Measurements from ENCODE around the gene REC8. TPM values are rescaled to one million over a fixed set of nuclear protein-coding genes. Genes with fewer than 3 reads are reported as not detected.

REC8 gene
- total and polyA plus RNA-seq, 2 of the 13 experiments (the other 11 are each of a cell fraction or from before 2014, with no cell fraction given) = 3.4 to 14.7 TPM

DNA sequence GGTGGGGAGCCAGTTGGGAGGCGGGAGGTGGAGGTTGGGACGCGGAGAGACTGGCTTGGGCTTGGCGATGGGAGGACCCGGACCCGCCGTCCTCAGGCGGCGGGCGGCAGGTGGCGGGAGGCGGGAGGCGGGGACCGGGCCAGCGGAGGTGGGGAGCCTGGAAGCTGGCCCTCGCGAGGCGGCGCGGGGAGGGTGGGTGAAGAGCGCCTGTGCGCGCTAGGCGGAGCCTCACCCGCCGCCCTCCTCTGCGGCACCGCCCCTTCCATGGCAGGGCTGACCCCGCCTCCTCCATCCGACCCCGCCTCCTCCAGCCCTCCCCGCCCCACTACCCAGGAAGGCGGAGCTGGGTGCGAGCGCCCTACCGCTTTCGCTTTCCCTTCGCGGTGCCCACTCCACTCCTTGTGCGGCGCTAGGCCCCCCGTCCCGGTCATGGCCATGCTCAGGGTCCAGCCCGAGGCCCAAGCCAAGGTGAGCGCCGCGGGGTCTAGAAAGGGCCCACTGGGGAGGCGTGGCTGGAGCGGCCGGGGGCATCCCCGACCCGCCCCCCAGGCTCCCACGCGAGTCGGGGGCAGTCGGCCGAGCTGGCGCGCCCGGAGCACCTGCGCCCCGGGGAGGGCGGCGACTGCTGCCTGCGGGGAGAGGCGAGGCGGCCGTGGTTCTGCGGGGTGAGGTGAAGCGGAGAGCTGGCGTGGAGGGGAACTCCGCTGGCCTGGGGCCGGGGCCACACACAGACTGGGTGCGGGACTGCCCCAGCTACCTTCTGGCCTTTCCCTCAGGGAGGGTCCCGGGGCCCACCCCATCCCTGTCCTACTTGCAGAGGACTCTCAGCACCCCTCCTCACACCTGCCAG is 35.8 kb upstream of the REC8 start, which contains the start of gene PSME1 (continued):
- TF ChIP-seq NKX3-1 (CRISPR knock-in tag; IDR thresholded peaks at IDR 0.05) = 0 out of 2 replicates have a peak, but pooled peaks have one; percentile 65
- TF ChIP-seq, protein P1, sequence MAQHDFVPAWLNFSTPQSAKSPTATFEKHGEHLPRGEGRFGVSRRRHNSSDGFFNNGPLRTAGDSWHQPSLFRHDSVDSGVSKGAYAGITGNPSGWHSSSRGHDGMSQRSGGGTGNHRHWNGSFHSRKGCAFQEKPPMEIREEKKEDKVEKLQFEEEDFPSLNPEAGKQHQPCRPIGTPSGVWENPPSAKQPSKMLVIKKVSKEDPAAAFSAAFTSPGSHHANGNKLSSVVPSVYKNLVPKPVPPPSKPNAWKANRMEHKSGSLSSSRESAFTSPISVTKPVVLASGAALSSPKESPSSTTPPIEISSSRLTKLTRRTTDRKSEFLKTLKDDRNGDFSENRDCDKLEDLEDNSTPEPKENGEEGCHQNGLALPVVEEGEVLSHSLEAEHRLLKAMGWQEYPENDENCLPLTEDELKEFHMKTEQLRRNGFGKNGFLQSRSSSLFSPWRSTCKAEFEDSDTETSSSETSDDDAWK (CRISPR knock-in tag; IDR thresholded peaks at IDR 0.05) = no peak
- TF ChIP-seq, protein P2, sequence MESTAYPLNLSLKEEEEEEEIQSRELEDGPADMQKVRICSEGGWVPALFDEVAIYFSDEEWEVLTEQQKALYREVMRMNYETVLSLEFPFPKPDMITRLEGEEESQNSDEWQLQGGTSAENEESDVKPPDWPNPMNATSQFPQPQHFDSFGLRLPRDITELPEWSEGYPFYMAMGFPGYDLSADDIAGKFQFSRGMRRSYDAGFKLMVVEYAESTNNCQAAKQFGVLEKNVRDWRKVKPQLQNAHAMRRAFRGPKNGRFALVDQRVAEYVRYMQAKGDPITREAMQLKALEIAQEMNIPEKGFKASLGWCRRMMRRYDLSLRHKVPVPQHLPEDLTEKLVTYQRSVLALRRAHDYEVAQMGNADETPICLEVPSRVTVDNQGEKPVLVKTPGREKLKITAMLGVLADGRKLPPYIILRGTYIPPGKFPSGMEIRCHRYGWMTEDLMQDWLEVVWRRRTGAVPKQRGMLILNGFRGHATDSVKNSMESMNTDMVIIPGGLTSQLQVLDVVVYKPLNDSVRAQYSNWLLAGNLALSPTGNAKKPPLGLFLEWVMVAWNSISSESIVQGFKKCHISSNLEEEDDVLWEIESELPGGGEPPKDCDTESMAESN (CRISPR knock-in tag; conservative IDR thresholded peaks at IDR 0.05) = peak; percentile 79
- no peak for TF ChIP-seq ZNF207 (IDR thresholded peaks at IDR 0.05; ENCODE audit: borderline replicate concordance)
- peak; percentile 95 for TF ChIP-seq KMT2B (CRISPR knock-in tag; IDR thresholded peaks at IDR 0.05)
- TF ChIP-seq, protein P3, sequence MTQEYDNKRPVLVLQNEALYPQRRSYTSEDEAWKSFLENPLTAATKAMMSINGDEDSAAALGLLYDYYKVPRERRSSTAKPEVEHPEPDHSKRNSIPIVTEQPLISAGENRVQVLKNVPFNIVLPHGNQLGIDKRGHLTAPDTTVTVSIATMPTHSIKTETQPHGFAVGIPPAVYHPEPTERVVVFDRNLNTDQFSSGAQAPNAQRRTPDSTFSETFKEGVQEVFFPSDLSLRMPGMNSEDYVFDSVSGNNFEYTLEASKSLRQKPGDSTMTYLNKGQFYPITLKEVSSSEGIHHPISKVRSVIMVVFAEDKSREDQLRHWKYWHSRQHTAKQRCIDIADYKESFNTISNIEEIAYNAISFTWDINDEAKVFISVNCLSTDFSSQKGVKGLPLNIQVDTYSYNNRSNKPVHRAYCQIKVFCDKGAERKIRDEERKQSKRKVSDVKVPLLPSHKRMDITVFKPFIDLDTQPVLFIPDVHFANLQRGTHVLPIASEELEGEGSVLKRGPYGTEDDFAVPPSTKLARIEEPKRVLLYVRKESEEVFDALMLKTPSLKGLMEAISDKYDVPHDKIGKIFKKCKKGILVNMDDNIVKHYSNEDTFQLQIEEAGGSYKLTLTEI (CRISPR knock-in tag; conservative IDR thresholded peaks at IDR 0.05) = no peak
- TF ChIP-seq SAP130 (CRISPR knock-in tag; IDR thresholded peaks at IDR 0.05; ENCODE audit: low read depth) = peak; percentile 97
- TF ChIP-seq KAT7 (CRISPR knock-in tag; IDR thresholded peaks at IDR 0.05; ENCODE audit: borderline replicate concordance) = peak; percentile 100
- TF ChIP-seq ZNF232 (CRISPR knock-in tag; IDR thresholded peaks at IDR 0.05; ENCODE audit: borderline replicate concordance) = peak; percentile 94
- TF ChIP-seq IRF1 (CRISPR knock-in tag; IDR thresholded peaks at IDR 0.05; ENCODE audit: low read depth) = peak; percentile 100
- peak; percentile 52; the same call in 1 of the 2 replicates for TF ChIP-seq HDAC2 (CRISPR knock-in tag; IDR thresholded peaks at IDR 0.05)
- TF ChIP-seq ZNF234 (CRISPR knock-in tag; conservative IDR thresholded peaks at IDR 0.05) = no peak
- no peak for TF ChIP-seq FOSL1 (CRISPR knock-in tag; IDR thresholded peaks at IDR 0.05; ENCODE audit: borderline replicate concordance)
- peak; percentile 4; the same call in 1 of the 2 replicates for TF ChIP-seq ZNF510 (CRISPR knock-in tag; IDR thresholded peaks at IDR 0.05; ENCODE audit: low read depth)
- no peak for TF ChIP-seq FOXP1 (IDR thresholded peaks at IDR 0.05)
- peak; percentile 36; the same call in 1 of the 2 replicates for TF ChIP-seq FOXP1 (CRISPR knock-in tag; IDR thresholded peaks at IDR 0.05)
- TF ChIP-seq, protein P4, sequence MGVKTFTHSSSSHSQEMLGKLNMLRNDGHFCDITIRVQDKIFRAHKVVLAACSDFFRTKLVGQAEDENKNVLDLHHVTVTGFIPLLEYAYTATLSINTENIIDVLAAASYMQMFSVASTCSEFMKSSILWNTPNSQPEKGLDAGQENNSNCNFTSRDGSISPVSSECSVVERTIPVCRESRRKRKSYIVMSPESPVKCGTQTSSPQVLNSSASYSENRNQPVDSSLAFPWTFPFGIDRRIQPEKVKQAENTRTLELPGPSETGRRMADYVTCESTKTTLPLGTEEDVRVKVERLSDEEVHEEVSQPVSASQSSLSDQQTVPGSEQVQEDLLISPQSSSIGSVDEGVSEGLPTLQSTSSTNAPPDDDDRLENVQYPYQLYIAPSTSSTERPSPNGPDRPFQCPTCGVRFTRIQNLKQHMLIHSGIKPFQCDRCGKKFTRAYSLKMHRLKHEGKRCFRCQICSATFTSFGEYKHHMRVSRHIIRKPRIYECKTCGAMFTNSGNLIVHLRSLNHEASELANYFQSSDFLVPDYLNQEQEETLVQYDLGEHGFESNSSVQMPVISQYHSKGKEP (CRISPR knock-in tag; IDR thresholded peaks at IDR 0.05) = peak; percentile 72
- peak; percentile 3 for TF ChIP-seq ZNF230 (CRISPR knock-in tag; IDR thresholded peaks at IDR 0.05)
- TF ChIP-seq CCDC6 (CRISPR knock-in tag; IDR thresholded peaks at IDR 0.05) = no peak
- peak; percentile 14; the same call in 1 of the 2 replicates for TF ChIP-seq LRRFIP1 (CRISPR knock-in tag; conservative IDR thresholded peaks at IDR 0.05)

All from HepG2 (cell line).